HG03558 (cell line): ENCODE results near the gene TEDC1.
"Not testable (repeated sequence)": the region's sequence is repeated elsewhere in the genome, so short reads cannot be mapped to it uniquely, and the experiment has no call there.

Experiments
- ATAC-seq: cut with Tn5 transposase; IDR thresholded peaks from one replicate; pipeline ENCODE4 v1.9.1; 2021; ENCODE audit warnings: moderate number of reproducible peaks; ENCODE audit not compliant: unreplicated experiment; ENCODE audit errors: extremely low read depth

Gene TEDC1

GRCh38 chr14:105533811-105534498, 42.9 kb downstream of the TEDC1 start:
- ATAC-seq: no peak

- no peak for ATAC-seq
Measured at GRCh38 chr14:105534586-105534985, 43.5 kb downstream of the TEDC1 start.

GRCh38 chr14:105536051-105536450, 45.0 kb downstream of the TEDC1 start:
- ATAC-seq: no peak

DNA sequence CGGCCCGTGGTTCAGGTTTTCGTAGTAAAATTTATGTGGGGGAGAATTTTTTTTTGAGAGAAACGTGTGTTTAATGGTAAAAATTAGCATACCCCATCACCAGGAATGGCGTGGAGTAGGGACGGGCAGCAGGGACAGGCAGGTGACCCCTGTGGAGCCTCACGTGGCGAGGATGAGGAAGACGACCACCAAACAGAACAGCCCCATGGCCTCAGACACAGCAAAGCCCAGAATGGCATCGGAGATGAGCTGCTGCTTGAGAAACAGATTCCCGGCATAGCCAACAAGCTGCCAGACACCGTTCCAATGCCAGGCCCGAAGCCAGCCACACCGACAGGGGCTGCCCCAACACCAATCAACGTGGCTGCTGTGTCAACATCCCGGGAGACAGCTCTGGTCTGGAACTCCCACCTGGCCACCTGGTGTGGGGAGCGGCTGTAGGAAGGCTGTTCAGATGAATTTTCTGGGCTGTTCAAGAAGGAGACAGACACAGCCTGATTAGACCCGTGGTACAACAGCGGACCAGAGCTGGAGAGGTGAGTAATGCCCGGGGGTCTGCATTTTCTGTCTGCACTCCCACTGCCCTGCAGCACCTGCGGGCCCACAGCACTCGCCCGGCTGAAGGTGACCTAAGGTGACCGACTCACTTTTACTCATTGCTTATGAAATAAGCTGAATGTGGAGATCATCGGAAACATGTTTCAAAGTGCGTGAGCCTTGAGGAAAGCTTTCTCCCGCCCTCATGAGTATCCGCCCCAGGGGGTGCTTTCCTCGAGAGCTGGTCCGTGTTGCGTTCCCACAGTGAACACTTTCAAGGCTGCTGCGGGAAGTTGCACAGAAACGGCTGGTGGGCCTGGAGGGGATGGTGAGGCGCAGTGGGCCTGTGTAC, 45.9 kb downstream of the TEDC1 start:
- no peak for ATAC-seq

GRCh38 chr14:105537580-105538474, 46.8 kb downstream of the TEDC1 start:
- ATAC-seq: no peak

DNA sequence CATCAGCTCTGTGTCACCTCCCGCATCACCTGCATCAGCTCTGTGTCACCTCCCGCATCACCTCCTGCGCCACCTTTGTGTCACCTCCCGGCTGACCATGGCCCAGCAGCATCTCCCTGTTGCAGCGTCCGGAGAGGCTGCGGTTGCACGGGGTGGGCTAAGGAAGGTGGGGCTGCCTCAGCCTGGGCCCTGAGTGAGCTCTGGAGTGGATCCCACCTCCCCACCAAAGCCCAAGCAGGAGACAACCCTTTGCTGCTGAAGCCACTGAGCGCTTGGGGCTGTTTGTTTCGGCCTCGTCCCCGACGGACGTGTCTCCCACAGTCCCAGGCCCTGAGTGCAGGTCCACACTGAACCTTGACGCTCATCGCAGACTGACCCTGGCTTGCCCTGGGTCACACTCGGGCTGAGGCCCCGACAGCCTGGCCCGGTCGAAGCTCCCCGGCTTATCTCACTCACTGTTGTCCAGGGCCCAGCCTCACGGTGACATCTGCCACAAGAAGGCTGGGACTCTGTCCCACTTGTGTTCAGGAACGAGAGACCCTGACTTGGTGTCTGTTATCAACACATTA, 47.5 kb downstream of the TEDC1 start:
- ATAC-seq: no peak

- ATAC-seq: no peak
Measured at GRCh38 chr14:105540811-105541210, 49.8 kb downstream of the TEDC1 start.

- no peak for ATAC-seq
Measured at GRCh38 chr14:105541218-105541875, 50.3 kb downstream of the TEDC1 start.

DNA sequence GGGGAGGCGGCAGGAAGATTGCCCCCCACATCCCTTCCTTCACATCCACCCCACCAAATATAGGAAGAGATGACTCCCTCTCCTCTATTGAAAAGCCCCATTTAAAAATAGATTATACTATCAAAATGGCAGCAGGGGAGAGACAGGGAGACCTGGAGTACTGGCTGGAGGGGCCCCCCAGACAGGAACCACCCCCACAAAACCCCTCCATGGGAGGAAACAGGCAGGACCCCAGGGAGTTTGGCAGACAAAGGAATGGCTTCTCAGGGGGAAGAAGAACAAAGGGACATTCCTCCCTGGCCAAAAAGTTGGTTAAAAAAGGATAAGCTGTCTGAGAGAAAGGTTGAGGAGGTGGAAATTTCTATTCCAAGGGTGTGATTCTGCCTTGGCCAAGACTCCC, 54.6 kb downstream of the TEDC1 start:
- ATAC-seq: not testable (repeated sequence)

GRCh38 chr14:105546410-105546809, 55.4 kb downstream of the TEDC1 start:
- not testable (repeated sequence) for ATAC-seq

DNA sequence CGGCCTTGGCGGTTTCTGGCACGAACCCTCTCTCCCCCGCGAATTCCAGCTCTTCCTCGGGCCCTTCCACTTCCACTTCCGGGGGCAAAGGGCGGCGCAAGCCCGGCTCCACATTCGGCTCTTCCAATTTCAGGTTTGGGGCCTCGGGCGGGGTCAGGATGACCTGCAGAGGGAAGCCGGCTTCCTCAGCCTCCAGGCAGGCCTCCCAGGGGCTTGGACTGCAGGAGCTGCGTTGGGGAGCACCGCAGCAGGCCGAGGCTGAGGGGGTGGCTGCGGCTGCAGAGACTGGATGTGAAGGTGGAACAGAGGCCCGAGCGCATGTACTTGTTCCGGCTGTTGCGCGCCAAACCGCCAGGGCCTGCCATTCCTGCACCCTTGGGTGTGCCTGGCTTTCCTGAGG, 56.0 kb downstream of the TEDC1 start:
- ATAC-seq: not testable (repeated sequence)

- no peak for ATAC-seq
Measured at GRCh38 chr14:105547741-105548169, 56.7 kb downstream of the TEDC1 start.
